ENCODE measurements around the gene CRTAP.
"Not testable (repeated sequence)": the region's sequence is repeated elsewhere in the genome, so short reads cannot be mapped to it uniquely, and the experiment has no call there.

CRTAP gene

GRCh38 chr3:33144433-33144832 lies 30.6 kb downstream of the CRTAP start:
- DNase-seq: peak; percentile 52

GRCh38 chr3:33145221-33145900 lies 31.5 kb downstream of the CRTAP start:
- DNase-seq: no peak

- no peak for DNase-seq
These were observed 32.2 kb downstream of the CRTAP start for GRCh38 chr3:33145901-33146580.

GRCh38 chr3:33146791-33147445 lies 33.1 kb downstream of the CRTAP start:
- peak; percentile 4 for DNase-seq

- no peak for DNase-seq
These were observed 35.5 kb downstream of the CRTAP start for GRCh38 chr3:33149342-33149741.

GRCh38 chr3:33152363-33153360 lies 38.8 kb downstream of the CRTAP start:
- peak; percentile 40 for DNase-seq

GRCh38 chr3:33153782-33154181 lies 40.0 kb downstream of the CRTAP start:
- DNase-seq: no peak

GRCh38 chr3:33155301-33155700 lies 41.5 kb downstream of the CRTAP start:
- DNase-seq: no peak

- DNase-seq: no peak
These were observed 45.4 kb downstream of the CRTAP start for GRCh38 chr3:33159234-33159633.

GRCh38 chr3:33159981-33160380 lies 46.2 kb downstream of the CRTAP start:
- DNase-seq: no peak

- not testable (repeated sequence) for DNase-seq
These were observed 48.8 kb downstream of the CRTAP start for GRCh38 chr3:33162621-33163020.

GRCh38 chr3:33165372-33165771 lies 51.6 kb downstream of the CRTAP start:
- no peak for DNase-seq

GRCh38 chr3:33166095-33166494 lies 52.3 kb downstream of the CRTAP start:
- no peak for DNase-seq

GRCh38 chr3:33167284-33167683 lies 53.5 kb downstream of the CRTAP start:
- no peak for DNase-seq

GRCh38 chr3:33167716-33168336 lies 54.0 kb downstream of the CRTAP start:
- no peak for DNase-seq

GRCh38 chr3:33170531-33170930 lies 56.7 kb downstream of the CRTAP start:
- peak; percentile 27 for DNase-seq

- DNase-seq: no peak
These were observed 57.8 kb downstream of the CRTAP start for GRCh38 chr3:33171580-33171979.

- DNase-seq: no peak
These were observed 59.3 kb downstream of the CRTAP start for GRCh38 chr3:33173103-33173502.

- no peak for DNase-seq
These were observed 59.9 kb downstream of the CRTAP start for GRCh38 chr3:33173672-33174071.

- DNase-seq: no peak
These were observed 60.3 kb downstream of the CRTAP start for GRCh38 chr3:33174095-33174494.

- no peak for DNase-seq
These were observed 61.0 kb downstream of the CRTAP start for GRCh38 chr3:33174711-33175414.

- no peak for DNase-seq
These were observed 65.3 kb downstream of the CRTAP start for GRCh38 chr3:33179132-33179531.

Measured in NCI-H82 (cell line).